Fibroblast of the aortic adventitia (primary cell): ENCODE data around the gene RPS2. TPM values are rescaled to one million over a fixed set of nuclear protein-coding genes. Genes with fewer than 3 reads are reported as not detected.

Source experiments
- DNase-seq: peaks from one replicate; pipeline ENCODE4 v3.0.0-alpha.2; 2010; ENCODE audit warnings: low read depth
- H3K4me3 ChIP-seq: 2 replicates; pipeline ENCODE4 v1.5.1; 2011; ENCODE audit warnings: low read depth, mild to moderate bottlenecking, control low read depth, low read length, moderate library complexity
- CTCF ChIP-seq: IDR thresholded peaks from 2 replicates; pipeline ENCODE4 v1.5.1; 2011; ENCODE audit warnings: mild to moderate bottlenecking, low read length, control low read depth, inconsistent platforms; ENCODE audit not compliant: insufficient read depth
- total RNA-seq: library from RNA; depleted of rRNA; stranded (reverse); fragments of >200 nt; gene quantifications from 2 replicates; pipeline ENCODE4 v1.2.3, GENCODE V29; 2012; ENCODE audit warnings: low replicate concordance

The RPS2 gene
- total RNA-seq, 1 donor, result 1,645 TPM

GRCh38 chr16:1991588-1991947 is 26.9 kb upstream of the RPS2 start:
- DNase-seq, result no peak
- no peak for TF ChIP-seq CTCF
- peak overlapping the region; percentile 54 for H3K4me3 ChIP-seq

GRCh38 chr16:1991135-1991551 is 26.5 kb upstream of the RPS2 start:
- H3K4me3 ChIP-seq, result no peak overlapping the region
- no peak for DNase-seq
- TF ChIP-seq CTCF, result no peak

- H3K4me3 ChIP-seq, result peak overlapping the region; percentile 28
Measured at GRCh38 chr16:1990351-1991134, 25.9 kb upstream of the RPS2 start.

GRCh38 chr16:1990101-1990350 is 25.4 kb upstream of the RPS2 start:
- DNase-seq, result no peak
- no peak for TF ChIP-seq CTCF
- H3K4me3 ChIP-seq, result peak overlapping the region; percentile 41

More at GRCh38 chr16:1990351-1991134, 25.9 kb upstream of the RPS2 start:
- TF ChIP-seq CTCF, result no peak
- DNase-seq, result no peak

GRCh38 chr16:1989209-1990100 is 24.8 kb upstream of the RPS2 start, which contains the start of gene SYNGR3:
SYNGR3 (plus strand) TSS chr16:1989970; CDS start chr16:1990103, 133 bp downstream.
- peak within 1 kb of the TSS; percentile 41 for H3K4me3 ChIP-seq
- no peak for DNase-seq
- TF ChIP-seq CTCF, result no peak

- DNase-seq, result no peak
- no peak for TF ChIP-seq CTCF
- H3K4me3 ChIP-seq, result no peak overlapping the region
Measured at GRCh38 chr16:1987198-1987597, 22.6 kb upstream of the RPS2 start.
